ENCODE results near the gene ARHGAP24.

ARHGAP24 gene

GRCh38 chr4:85686398-85686797 lies 211.4 kb downstream of the ARHGAP24 start:
- no peak for DNase-seq (ENCODE audit: low read depth in 1 of 2, low spot score in 1 of 2)

DNA sequence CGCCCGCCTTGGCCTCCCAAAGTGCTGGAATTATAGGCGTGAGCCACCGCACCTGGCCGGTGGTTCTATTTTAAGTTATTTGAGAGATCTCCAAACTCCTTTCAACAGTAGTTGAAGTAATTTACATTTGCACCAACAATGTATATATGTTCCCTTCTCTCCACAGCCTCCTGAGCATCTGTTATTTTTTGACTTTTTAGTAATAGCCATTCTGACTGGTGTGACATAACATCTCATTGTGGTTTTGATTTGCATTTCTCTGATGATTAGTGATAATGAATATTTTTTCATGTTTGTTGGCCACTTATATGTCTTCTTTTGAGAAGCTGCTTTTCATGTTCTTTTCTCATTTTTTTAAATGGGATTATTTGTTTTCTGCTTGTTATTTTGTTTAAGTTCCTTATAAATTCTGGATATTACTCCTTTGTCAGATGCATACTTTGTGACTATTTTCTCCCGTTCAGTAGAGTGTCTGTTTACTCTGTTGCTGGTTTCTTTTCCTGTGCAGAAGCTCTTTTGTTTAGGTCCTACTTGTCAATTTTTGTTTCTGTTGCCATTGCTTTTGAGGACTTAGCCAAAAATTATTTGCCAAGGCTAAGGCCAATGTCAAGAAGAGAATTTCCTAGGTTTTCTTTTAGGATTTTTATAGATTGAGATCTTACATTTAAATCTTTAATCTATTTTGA lies 213.2 kb downstream of the ARHGAP24 start:
- DNase-seq (ENCODE audit: low read depth in 1 of 2, low spot score in 1 of 2): no peak

DNA sequence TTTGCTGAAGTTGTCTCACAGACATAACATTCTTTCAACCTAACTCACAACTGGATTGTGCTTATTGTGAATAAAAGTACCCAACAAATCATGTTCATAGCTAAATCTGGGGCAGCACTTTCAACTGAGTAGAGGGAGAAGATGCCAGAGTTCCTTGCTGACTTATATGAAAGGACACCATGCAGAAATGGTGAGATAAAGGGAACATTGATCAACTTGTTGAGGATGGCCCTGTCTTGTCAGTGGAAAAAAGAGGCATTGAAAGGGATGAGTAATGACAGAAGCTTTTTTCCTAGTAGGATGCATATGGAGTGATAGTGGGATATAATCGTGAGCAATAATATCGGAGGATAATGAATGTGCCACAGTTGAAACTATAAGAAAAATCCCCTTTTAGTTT lies 221.7 kb downstream of the ARHGAP24 start:
- no peak for DNase-seq (ENCODE audit: low read depth in 1 of 2, low spot score in 1 of 2)

DNA sequence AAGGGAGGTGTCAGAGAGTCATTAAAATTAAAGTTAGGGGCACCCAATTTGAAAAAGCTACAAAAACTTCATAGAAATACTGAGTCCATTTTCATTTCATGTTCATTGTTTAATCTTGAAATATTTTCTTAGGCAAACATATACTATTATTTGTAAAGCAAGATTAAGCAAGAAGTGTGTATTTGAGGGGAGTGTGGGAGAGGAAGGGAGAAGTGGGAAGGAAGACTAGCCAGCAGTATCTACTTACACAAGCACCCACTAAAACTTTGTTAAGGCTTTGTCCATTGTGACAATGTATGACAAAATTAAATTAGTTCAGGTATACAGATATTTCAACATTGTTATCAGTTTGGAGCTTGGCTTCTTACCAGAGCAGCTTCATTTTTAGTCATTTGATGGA lies 222.9 kb downstream of the ARHGAP24 start:
- no peak for DNase-seq (ENCODE audit: low read depth in 1 of 2, low spot score in 1 of 2)

DNA sequence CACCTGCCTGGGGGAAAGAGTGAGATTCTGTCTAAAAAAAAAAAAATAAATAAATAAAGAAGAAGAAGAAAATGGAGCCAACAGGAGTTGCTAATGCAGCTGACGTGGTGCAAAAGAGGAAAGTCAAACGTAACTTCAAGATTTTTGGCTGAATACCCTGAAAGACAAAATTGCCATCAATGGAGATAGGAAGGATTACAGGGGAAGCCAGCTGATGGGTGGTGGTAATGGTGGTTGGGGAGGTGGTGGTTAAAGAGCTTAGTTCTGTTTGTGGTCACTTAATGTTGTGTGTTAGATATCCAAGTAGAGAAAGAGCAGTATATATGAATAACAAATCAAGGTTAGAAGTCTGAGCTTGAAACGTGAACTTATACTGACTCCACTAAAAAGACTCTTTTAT lies 225.4 kb downstream of the ARHGAP24 start:
- DNase-seq (ENCODE audit: low read depth in 1 of 2, low spot score in 1 of 2): no peak

- no peak for DNase-seq (ENCODE audit: low read depth in 1 of 2, low spot score in 1 of 2)
Observed at GRCh38 chr4:85701861-85702321, 226.9 kb downstream of the ARHGAP24 start.

GRCh38 chr4:85703096-85703495 lies 228.1 kb downstream of the ARHGAP24 start:
- DNase-seq (ENCODE audit: low read depth in 1 of 2, low spot score in 1 of 2): no peak

DNA sequence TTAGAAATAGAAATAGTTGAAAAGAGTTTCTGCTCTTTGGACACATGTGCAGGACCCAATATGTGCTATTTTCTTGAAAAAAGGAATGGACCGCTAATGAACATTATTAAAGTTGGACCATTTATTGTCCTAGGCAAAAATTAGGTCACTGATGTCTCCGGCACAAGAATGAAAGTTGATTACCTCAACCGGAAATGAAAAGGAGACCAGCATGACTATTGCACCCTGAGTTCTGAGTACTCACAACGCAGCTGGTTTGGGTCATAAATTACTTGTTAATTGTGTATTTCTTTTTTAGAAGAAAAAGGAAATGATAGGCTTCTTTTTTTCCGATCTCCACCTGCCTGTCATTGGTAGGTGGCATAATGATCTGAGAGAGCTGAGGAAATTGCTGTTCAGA lies 232.7 kb downstream of the ARHGAP24 start:
- DNase-seq (ENCODE audit: low read depth in 1 of 2, low spot score in 1 of 2): no peak

DNA sequence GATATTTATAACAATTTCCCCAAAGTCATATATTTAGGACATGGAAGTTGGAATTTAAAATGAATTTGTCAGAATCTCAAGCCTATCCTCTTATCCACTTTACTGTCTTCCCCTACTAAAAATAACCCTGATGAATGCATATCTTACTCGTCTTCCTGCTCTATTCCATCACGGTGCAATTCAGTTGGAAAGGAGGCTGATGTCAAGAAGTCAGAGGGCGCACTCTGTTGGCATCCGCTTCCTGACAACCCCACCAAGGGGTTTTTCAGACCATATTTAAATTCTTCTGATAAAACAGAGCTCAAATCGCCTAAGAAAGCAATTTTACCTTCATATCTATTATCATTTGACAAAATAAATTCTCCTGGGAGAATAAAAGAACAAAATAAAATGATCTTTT lies 233.5 kb downstream of the ARHGAP24 start:
- DNase-seq (ENCODE audit: low read depth in 1 of 2, low spot score in 1 of 2): no peak

DNA sequence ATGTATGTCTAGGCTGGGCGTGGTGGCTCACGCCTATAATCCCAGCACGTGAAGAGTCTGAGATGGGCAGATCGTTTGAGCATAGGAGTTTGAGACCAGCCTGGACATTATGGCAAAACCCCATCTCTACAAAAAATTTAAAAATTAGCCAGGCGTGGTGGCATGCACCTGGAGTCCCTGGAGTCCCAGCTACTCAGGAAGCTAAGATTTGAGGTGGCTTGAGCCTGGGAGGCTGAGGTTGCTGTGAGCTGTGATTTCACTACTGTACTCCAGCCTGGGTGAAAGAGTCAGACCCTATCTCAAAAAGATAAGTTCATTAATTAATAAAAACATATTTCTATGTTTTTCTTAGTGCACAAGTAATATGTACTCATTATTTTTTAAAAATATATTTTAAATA lies 238.1 kb downstream of the ARHGAP24 start:
- no peak for DNase-seq (ENCODE audit: low read depth in 1 of 2, low spot score in 1 of 2)

DNA sequence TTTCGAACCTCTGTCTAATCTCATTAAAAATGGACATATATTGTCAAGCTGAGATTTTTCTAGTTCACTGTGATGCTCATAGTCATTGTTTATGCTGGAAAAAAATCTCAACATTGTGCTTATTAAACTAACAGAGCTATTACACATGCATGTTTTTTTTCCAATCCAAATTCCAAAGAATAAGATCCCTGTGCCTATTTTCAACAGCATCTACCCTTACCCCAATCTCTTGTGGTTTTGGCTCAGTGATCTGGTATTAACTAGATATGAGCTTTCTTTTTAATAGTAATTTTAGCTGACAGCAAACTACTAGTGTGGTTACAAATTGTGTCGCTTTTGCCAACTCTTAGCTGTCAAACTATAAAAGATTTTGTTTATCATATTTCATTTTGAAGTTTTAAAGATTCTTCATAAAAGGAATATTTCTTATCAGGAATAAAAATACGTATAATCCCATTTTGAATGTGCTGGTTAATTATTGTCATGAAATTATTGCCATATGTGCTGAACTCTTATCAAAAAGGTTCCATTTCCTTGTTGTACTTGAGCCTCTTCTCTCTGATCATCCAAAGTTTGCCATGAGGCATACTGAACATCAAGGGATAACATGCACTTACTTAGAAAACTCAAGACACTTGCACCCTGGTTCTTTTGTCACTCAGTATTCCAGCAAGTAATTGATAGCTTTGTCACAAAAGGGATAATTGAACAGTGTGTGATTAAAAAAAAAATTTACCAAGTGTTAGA lies 241.2 kb downstream of the ARHGAP24 start:
- no peak for DNase-seq (ENCODE audit: low read depth in 1 of 2, low spot score in 1 of 2)

DNA sequence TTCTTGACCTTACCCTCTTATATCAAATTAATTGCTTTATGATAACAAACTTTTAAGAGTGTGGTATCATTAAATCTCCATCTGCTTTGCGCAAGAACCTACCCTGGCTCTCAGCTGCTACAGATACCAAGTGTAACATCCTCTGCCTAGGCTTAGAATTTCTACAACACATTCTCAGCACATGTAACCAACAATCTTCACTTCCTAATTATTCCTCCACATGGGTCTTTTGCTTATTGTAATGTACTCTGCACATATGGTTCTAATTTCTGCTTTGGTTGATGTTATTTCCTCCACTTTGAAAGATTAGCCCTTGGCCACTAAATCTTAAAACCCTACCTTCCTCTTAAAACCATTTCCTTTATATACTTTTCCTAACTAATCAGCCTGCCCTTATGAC lies 242.4 kb downstream of the ARHGAP24 start:
- DNase-seq (ENCODE audit: low read depth in 1 of 2, low spot score in 1 of 2): no peak

DNA sequence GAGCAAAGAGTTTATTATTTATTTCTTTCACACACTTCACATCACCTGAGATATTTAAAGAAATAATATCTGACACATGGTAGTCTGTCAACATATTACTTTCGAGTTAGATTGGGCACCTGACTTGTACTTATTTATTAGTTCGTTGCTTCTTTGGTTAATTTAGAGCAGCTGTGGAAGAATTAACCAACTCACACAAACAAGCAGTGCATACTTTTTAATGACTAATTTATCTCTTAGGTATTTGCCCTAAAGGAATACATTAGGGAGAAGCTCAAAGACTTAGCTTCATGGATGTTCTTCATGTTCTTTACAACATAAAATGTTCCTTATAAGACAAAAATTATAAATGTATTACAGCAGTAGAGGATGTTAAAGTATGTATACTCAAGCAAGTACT lies 242.9 kb downstream of the ARHGAP24 start:
- no peak for DNase-seq (ENCODE audit: low read depth in 1 of 2, low spot score in 1 of 2)

GRCh38 chr4:85720735-85721134 lies 245.8 kb downstream of the ARHGAP24 start:
- DNase-seq (ENCODE audit: low read depth in 1 of 2, low spot score in 1 of 2): no peak

GRCh38 chr4:85722401-85722800 lies 247.5 kb downstream of the ARHGAP24 start:
- no peak for DNase-seq (ENCODE audit: low read depth in 1 of 2, low spot score in 1 of 2)

GRCh38 chr4:85722807-85723206 lies 247.9 kb downstream of the ARHGAP24 start:
- DNase-seq (ENCODE audit: low read depth in 1 of 2, low spot score in 1 of 2): no peak

DNA sequence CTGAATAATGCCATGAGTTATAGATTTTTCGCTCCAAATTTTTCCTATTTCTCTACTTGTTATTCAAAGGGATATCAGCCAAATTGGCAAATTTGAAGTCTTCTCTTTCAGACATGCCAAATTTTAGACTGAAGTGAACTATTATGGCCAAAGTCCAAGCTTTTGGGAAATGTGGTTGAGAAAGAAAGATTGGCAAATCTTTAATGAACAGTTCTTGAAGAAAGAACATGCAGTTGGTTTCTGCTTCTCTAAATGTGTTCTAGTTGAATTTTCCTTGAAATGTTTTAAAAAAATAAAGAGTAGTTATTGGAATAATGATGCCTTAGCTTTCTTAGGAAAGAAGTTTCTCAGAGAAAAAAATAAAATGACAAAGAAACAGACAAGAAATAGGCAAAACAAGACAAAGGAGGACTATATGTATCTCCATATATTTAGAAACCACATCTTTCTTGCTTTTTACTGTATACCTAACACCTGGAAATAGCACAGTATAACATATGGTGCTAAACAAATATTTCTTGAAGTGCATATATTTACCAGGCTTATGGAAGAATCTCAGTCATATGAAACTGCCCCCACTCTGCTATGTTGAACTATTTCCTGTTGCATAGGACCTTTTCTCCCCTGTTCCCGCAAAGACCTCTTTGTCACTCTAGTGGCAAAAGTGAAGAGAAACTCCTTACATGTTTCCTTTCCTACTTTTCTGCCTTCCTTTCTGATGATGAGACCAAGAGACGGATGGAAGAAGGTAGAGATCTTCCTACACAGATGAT lies 250.0 kb downstream of the ARHGAP24 start:
- no peak for DNase-seq (ENCODE audit: low read depth in 1 of 2, low spot score in 1 of 2)

GRCh38 chr4:85725721-85726170 lies 250.8 kb downstream of the ARHGAP24 start:
- no peak for DNase-seq (ENCODE audit: low read depth in 1 of 2, low spot score in 1 of 2)

GRCh38 chr4:85726555-85726954 lies 251.6 kb downstream of the ARHGAP24 start:
- DNase-seq (ENCODE audit: low read depth in 1 of 2, low spot score in 1 of 2): no peak

GRCh38 chr4:85728464-85728863 lies 253.5 kb downstream of the ARHGAP24 start:
- no peak for DNase-seq (ENCODE audit: low read depth in 1 of 2, low spot score in 1 of 2)

DNA sequence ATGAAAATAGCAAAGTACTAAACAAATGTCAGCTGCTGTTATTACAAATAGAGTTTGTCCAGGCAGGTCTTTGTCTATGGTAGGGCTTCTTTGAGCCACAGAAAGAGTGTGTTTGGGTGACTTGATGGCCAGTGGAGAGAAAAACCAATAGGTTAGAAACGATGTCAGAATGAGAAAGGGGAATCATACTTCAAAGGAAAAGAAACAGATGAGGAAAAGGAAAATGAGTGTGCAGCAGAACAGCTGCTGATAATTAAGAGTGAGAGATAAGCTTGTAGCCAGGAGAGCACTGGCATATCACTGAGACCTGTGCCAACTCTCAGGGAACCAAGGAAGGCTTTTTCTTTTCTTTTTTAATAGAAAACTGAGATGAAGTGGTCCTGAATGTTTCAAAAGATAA lies 257.2 kb downstream of the ARHGAP24 start:
- no peak for DNase-seq (ENCODE audit: low read depth in 1 of 2, low spot score in 1 of 2)

DNA sequence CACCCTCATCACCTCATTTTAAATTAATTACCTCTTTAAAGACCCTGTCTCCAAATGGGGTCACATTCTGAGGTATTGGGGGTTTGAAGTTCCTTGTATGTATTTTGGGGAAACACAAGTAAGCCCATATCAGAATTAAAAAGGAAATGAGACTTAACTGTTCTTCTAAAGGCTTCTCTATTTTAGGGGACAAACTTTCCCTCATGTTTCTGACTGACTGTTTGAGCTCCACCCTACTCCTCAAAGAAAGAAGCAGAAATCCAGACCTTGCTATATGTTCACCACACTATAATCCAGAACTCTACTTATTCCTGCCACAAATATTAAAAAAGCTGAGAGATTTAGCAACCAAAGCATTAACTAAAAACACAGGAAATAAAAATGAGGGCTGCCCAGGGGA lies 258.8 kb downstream of the ARHGAP24 start:
- DNase-seq (ENCODE audit: low read depth in 1 of 2, low spot score in 1 of 2): no peak
